Trophoblast cell (in vitro differentiated cells and primary cell): ENCODE results near the gene PREX1.

Experiments
- DNase-seq, 2 donors: peaks; one replicate each; pipeline ENCODE4 v3.0.0-alpha.2; 2016
- H2AFZ ChIP-seq: 2 replicates; pipeline ENCODE4 v1.6.1; 2013; ENCODE audit warnings: low read length, moderate library complexity, mild to moderate bottlenecking; ENCODE audit not compliant: insufficient read depth, poor library complexity
- H2AK5ac ChIP-seq: 2 replicates; pipeline ENCODE4 v1.6.1; 2013; ENCODE audit warnings: mild to moderate bottlenecking, low read length
- H2BK120ac ChIP-seq: 2 replicates; pipeline ENCODE4 v1.6.1; 2013; ENCODE audit warnings: low read length, mild to moderate bottlenecking, moderate library complexity; ENCODE audit not compliant: insufficient read depth, poor library complexity
- H2BK12ac ChIP-seq: 2 replicates; pipeline ENCODE4 v1.6.1; 2013; ENCODE audit warnings: mild to moderate bottlenecking, low read length, moderate library complexity
- H2BK5ac ChIP-seq: 2 replicates; pipeline ENCODE4 v1.6.1; 2013; ENCODE audit warnings: low read length, low read depth, moderate library complexity, mild to moderate bottlenecking; ENCODE audit not compliant: poor library complexity
- H3K14ac ChIP-seq: 2 replicates; pipeline ENCODE4 v1.6.1; 2013; ENCODE audit warnings: mild to moderate bottlenecking, low read length
- H3K18ac ChIP-seq: 2 replicates; pipeline ENCODE4 v1.6.1; 2013; ENCODE audit warnings: mild to moderate bottlenecking, low read length
- H3K23ac ChIP-seq: 2 replicates; pipeline ENCODE4 v1.6.1; 2013; ENCODE audit warnings: low read length
- H3K27ac ChIP-seq: 2 replicates; pipeline ENCODE4 v1.5.1; 2013; ENCODE audit warnings: low read depth, mild to moderate bottlenecking, inconsistent platforms, low read length, moderate library complexity
- H3K27me3 ChIP-seq: 2 replicates; pipeline ENCODE4 v1.6.1; 2013; ENCODE audit warnings: inconsistent platforms, mild to moderate bottlenecking, low read length, moderate library complexity; ENCODE audit not compliant: insufficient read depth
- H3K36me3 ChIP-seq, 2 experiments: 1 replicate in 1 of 2; 2 replicates in 1 of 2; pipeline ENCODE4 v1.6.1; 2013; ENCODE audit warnings: low read length in 2 of 2, mild to moderate bottlenecking in 2 of 2, moderate library complexity in 1 of 2; ENCODE audit not compliant: insufficient read depth in 2 of 2, control insufficient read depth in 1 of 2
- H3K4ac ChIP-seq: 2 replicates; pipeline ENCODE4 v1.6.1; 2013; ENCODE audit warnings: low read depth, mild to moderate bottlenecking, low read length, moderate library complexity
- H3K4me1 ChIP-seq, 2 experiments: 1 replicate in 1 of 2; 2 replicates in 1 of 2; pipeline ENCODE4 v1.6.1; 2013; ENCODE audit warnings: low read length in 2 of 2, mild to moderate bottlenecking in 2 of 2, moderate library complexity in 1 of 2; ENCODE audit not compliant: insufficient read depth in 2 of 2, control insufficient read depth in 1 of 2
- H3K4me2 ChIP-seq: 2 replicates; pipeline ENCODE4 v1.6.1; 2013; ENCODE audit warnings: inconsistent platforms, mild to moderate bottlenecking, low read length, moderate library complexity
- H3K4me3 ChIP-seq: 2 replicates; pipeline ENCODE4 v1.5.1; 2013; ENCODE audit warnings: mild to moderate bottlenecking, low read depth, low read length, inconsistent platforms
- H3K79me1 ChIP-seq: one replicate; pipeline ENCODE4 v1.6.1; 2013; ENCODE audit warnings: low read length
- H3K79me2 ChIP-seq: 2 replicates; pipeline ENCODE4 v1.6.1; 2013; ENCODE audit warnings: low read length, mild to moderate bottlenecking; ENCODE audit not compliant: control insufficient read depth, insufficient read depth, poor library complexity
- H3K9ac ChIP-seq: 2 replicates; pipeline ENCODE4 v1.6.1; 2013; ENCODE audit warnings: mild to moderate bottlenecking, low read length
- H3K9me3 ChIP-seq: 2 replicates; pipeline ENCODE4 v1.6.1; 2013; ENCODE audit warnings: low read depth, mild to moderate bottlenecking, control low read depth, inconsistent platforms, low read length; ENCODE audit not compliant: insufficient read depth
- H4K12ac ChIP-seq: 2 replicates; pipeline ENCODE4 v1.6.1; 2013; ENCODE audit warnings: low read depth, mild to moderate bottlenecking, low read length, moderate library complexity
- H4K8ac ChIP-seq: 2 replicates; pipeline ENCODE4 v1.6.1; 2013; ENCODE audit warnings: low read depth, mild to moderate bottlenecking, low read length, moderate library complexity
- H4K91ac ChIP-seq: one replicate; pipeline ENCODE4 v1.6.1; 2013; ENCODE audit warnings: low read depth, mild to moderate bottlenecking, low read length, moderate library complexity
- WGBS: extraction: QIAGEN DNeasy Blood & Tissue Kit; methylation state at CpG from one replicate; pipeline ENCODE4 v1.1.7; 2013; ENCODE audit warnings: missing lambda C conversion rate; ENCODE audit not compliant: insufficient read length, insufficient coverage; ENCODE audit errors: extremely low coverage; 5-methylcytosine and 5-hydroxymethylcytosine counted together

The PREX1 gene

GRCh38 chr20:48592107-48592940 is 235.5 kb downstream of the PREX1 start:
- H3K23ac ChIP-seq, result no peak overlapping the region
- no peak overlapping the region for H2AFZ ChIP-seq
- H4K91ac ChIP-seq, result no peak overlapping the region
- H3K27ac ChIP-seq, result no peak overlapping the region
- no peaks in the 10 kb centered on the region for H3K36me3 ChIP-seq
- no peak overlapping the region for H4K8ac ChIP-seq
- no peak overlapping the region for H4K12ac ChIP-seq
- H2AK5ac ChIP-seq, result no peak overlapping the region
- H3K4me3 ChIP-seq, result no peak overlapping the region
- no peak overlapping the region for H2BK12ac ChIP-seq
- no peak overlapping the region for H3K9ac ChIP-seq
- H3K4ac ChIP-seq, result no peak overlapping the region
- H2BK5ac ChIP-seq, result no peak overlapping the region
- H3K9me3 ChIP-seq, result no peaks in the 10 kb centered on the region
- DNase-seq, result no peak
- H3K14ac ChIP-seq, result no peak overlapping the region
- no peaks in the 10 kb centered on the region for H3K27me3 ChIP-seq
- no peak overlapping the region for H3K18ac ChIP-seq
- no peaks in the 10 kb centered on the region for H3K4me1 ChIP-seq
- no peak overlapping the region for H2BK120ac ChIP-seq
- H3K79me2 ChIP-seq, result no peaks in the 10 kb centered on the region
- no CpG with 5 or more reads among the region's 8 CpGs for WGBS
- no peaks in the 10 kb centered on the region for H3K79me1 ChIP-seq
- no peak overlapping the region for H3K4me2 ChIP-seq

DNA sequence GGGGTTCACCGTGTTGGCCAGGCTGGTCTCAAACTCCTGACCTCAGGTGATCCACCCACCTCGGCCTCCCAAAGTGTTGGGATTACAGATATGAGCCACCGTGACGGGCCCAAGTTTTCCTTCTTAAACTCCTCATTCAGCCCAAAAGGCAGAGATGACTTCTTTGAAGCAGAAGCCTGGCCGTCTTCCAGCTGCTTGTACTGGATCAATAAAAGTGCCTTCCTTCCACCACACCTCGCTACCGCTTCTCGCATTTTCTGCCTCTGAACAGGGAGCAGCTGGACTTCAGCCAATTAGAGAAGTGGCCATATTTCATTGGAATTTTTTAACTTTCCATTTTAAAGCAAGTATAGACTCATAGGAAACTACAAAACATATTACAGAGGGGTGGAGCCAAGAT is 241.1 kb downstream of the PREX1 start:
- no peak overlapping the region for H3K4me3 ChIP-seq
- no peak overlapping the region for H4K8ac ChIP-seq
- H3K36me3 ChIP-seq, result no peaks in the 10 kb centered on the region
- H2BK12ac ChIP-seq, result no peak overlapping the region
- no peaks in the 10 kb centered on the region for H3K9me3 ChIP-seq
- H3K4me1 ChIP-seq, result no peaks in the 10 kb centered on the region
- no peak overlapping the region for H3K9ac ChIP-seq
- H3K14ac ChIP-seq, result no peak overlapping the region
- H2AK5ac ChIP-seq, result no peak overlapping the region
- no peak for DNase-seq
- H4K91ac ChIP-seq, result no peak overlapping the region
- H3K18ac ChIP-seq, result no peak overlapping the region
- H3K4ac ChIP-seq, result no peak overlapping the region
- no peak overlapping the region for H3K27ac ChIP-seq
- no peak overlapping the region for H2BK5ac ChIP-seq
- no peaks in the 10 kb centered on the region for H3K27me3 ChIP-seq
- H3K4me2 ChIP-seq, result no peak overlapping the region
- no peaks in the 10 kb centered on the region for H3K79me2 ChIP-seq
- no peak overlapping the region for H3K23ac ChIP-seq
- H2BK120ac ChIP-seq, result no peak overlapping the region
- WGBS, result no CpG with 5 or more reads among the region's 8 CpGs
- no peaks in the 10 kb centered on the region for H3K79me1 ChIP-seq
- H4K12ac ChIP-seq, result no peak overlapping the region
- no peak overlapping the region for H2AFZ ChIP-seq

- no peak overlapping the region for H4K12ac ChIP-seq
- no peak overlapping the region for H2AK5ac ChIP-seq
- no peak for DNase-seq
- H3K4ac ChIP-seq, result no peak overlapping the region
- H4K8ac ChIP-seq, result no peak overlapping the region
- no peak overlapping the region for H4K91ac ChIP-seq
- H3K9me3 ChIP-seq, result no peaks in the 10 kb centered on the region
- no peak overlapping the region for H3K4me2 ChIP-seq
- H2BK12ac ChIP-seq, result no peak overlapping the region
- H3K36me3 ChIP-seq, result no peaks in the 10 kb centered on the region
- H3K27ac ChIP-seq, result no peak overlapping the region
- no peak overlapping the region for H2BK5ac ChIP-seq
- H3K9ac ChIP-seq, result no peak overlapping the region
- H3K4me3 ChIP-seq, result no peak overlapping the region
- H3K14ac ChIP-seq, result no peak overlapping the region
- no peak overlapping the region for H2BK120ac ChIP-seq
- no peaks in the 10 kb centered on the region for H3K79me2 ChIP-seq
- H3K23ac ChIP-seq, result no peak overlapping the region
- no peak overlapping the region for H2AFZ ChIP-seq
- H3K18ac ChIP-seq, result no peak overlapping the region
- no CpG with 5 or more reads among the region's 21 CpGs for WGBS
- H3K79me1 ChIP-seq, result no peaks in the 10 kb centered on the region
- H3K27me3 ChIP-seq, result no peaks in the 10 kb centered on the region
- no peaks in the 10 kb centered on the region for H3K4me1 ChIP-seq
These were observed 242.5 kb downstream of the PREX1 start for GRCh38 chr20:48585061-48585870.

GRCh38 chr20:48584391-48585060 is 243.3 kb downstream of the PREX1 start:
- H4K91ac ChIP-seq, result no peak overlapping the region
- no peak overlapping the region for H2BK12ac ChIP-seq
- no peak overlapping the region for H2BK120ac ChIP-seq
- H3K23ac ChIP-seq, result no peak overlapping the region
- H3K9ac ChIP-seq, result no peak overlapping the region
- no peak overlapping the region for H3K4ac ChIP-seq
- H3K27ac ChIP-seq, result no peak overlapping the region
- no peak overlapping the region for H3K18ac ChIP-seq
- H3K79me1 ChIP-seq, result no peaks in the 10 kb centered on the region
- no peaks in the 10 kb centered on the region for H3K79me2 ChIP-seq
- no peaks in the 10 kb centered on the region for H3K9me3 ChIP-seq
- H3K36me3 ChIP-seq, result no peaks in the 10 kb centered on the region
- no peaks in the 10 kb centered on the region for H3K4me1 ChIP-seq
- H2AK5ac ChIP-seq, result no peak overlapping the region
- no peak overlapping the region for H3K4me2 ChIP-seq
- no peaks in the 10 kb centered on the region for H3K27me3 ChIP-seq
- no peak overlapping the region for H3K14ac ChIP-seq
- H2BK5ac ChIP-seq, result no peak overlapping the region
- H2AFZ ChIP-seq, result no peak overlapping the region
- no peak for DNase-seq
- H4K8ac ChIP-seq, result no peak overlapping the region
- 100% methylated on average over 1 of the region's 8 CpGs for WGBS
- H4K12ac ChIP-seq, result no peak overlapping the region
- no peak overlapping the region for H3K4me3 ChIP-seq
